Mesendoderm (in vitro differentiated cells): Measurements from ENCODE around the gene KIAA0513.

Source experiments
- DNase-seq: peaks from one replicate; pipeline ENCODE4 v3.0.0; 2013
- H2AK5ac ChIP-seq: 2 replicates; pipeline ENCODE4 v1.6.1; 2013; ENCODE audit warnings: low read length, inconsistent platforms
- H2BK120ac ChIP-seq: 2 replicates; pipeline ENCODE4 v1.6.1; 2013; ENCODE audit warnings: low read depth, mild to moderate bottlenecking, low read length, moderate library complexity, mixed read lengths
- H2BK15ac ChIP-seq: replicated peaks from 2 replicates; pipeline ENCODE4 v1.6.1; 2013; ENCODE audit warnings: low read depth, mild to moderate bottlenecking, moderate library complexity
- H2BK5ac ChIP-seq: 2 replicates; pipeline ENCODE4 v1.6.1; 2013; ENCODE audit warnings: low read length, inconsistent platforms
- H3K18ac ChIP-seq: 2 replicates; pipeline ENCODE4 v1.6.1; 2013; ENCODE audit warnings: mild to moderate bottlenecking, low read length, mixed read lengths
- H3K23ac ChIP-seq: one replicate; pipeline ENCODE4 v1.6.1; 2013; ENCODE audit warnings: low read length
- H3K27ac ChIP-seq: 2 replicates; pipeline ENCODE4 v1.5.1; 2013; ENCODE audit warnings: low read depth, mild to moderate bottlenecking, inconsistent platforms, low read length, moderate library complexity
- H3K27me3 ChIP-seq: 2 replicates; pipeline ENCODE4 v1.6.1; 2013; ENCODE audit warnings: low read length, control low read depth, mild to moderate bottlenecking, inconsistent platforms; ENCODE audit not compliant: insufficient read depth, poor library complexity
- H3K36me3 ChIP-seq: 2 replicates; pipeline ENCODE4 v1.6.1; 2013; ENCODE audit warnings: low read length, inconsistent platforms; ENCODE audit not compliant: control insufficient read depth, insufficient read depth
- H3K4ac ChIP-seq: one replicate; pipeline ENCODE4 v1.6.1; 2013; ENCODE audit warnings: low read depth, mild to moderate bottlenecking, low read length, moderate library complexity
- H3K4me1 ChIP-seq: 2 replicates; pipeline ENCODE4 v1.6.1; 2013; ENCODE audit warnings: low read depth, low read length, inconsistent platforms; ENCODE audit not compliant: control insufficient read depth
- H3K4me2 ChIP-seq: 2 replicates; pipeline ENCODE4 v1.6.1; 2013; ENCODE audit warnings: low read length
- H3K4me3 ChIP-seq: 2 replicates; pipeline ENCODE4 v1.5.1; 2013; ENCODE audit warnings: mild to moderate bottlenecking, low read length
- H3K56ac ChIP-seq: one replicate; pipeline ENCODE4 v1.6.1; 2013; ENCODE audit warnings: low read length
- H3K79me1 ChIP-seq: 2 replicates; pipeline ENCODE4 v1.6.1; 2013; ENCODE audit warnings: low read length, inconsistent platforms
- H3K79me2 ChIP-seq: 2 replicates; pipeline ENCODE4 v1.6.1; 2013; ENCODE audit warnings: mild to moderate bottlenecking, low read length; ENCODE audit not compliant: control insufficient read depth, insufficient read depth
- H3K9ac ChIP-seq: 2 replicates; pipeline ENCODE4 v1.6.1; 2013; ENCODE audit warnings: low read length, inconsistent platforms
- H4K5ac ChIP-seq: one replicate; pipeline ENCODE4 v1.6.1; 2013; ENCODE audit warnings: low read length
- H4K8ac ChIP-seq: one replicate; pipeline ENCODE4 v1.6.1; 2013; ENCODE audit warnings: low read depth, mild to moderate bottlenecking, control low read depth, low read length, moderate library complexity
- WGBS: extraction: QIAGEN DNeasy Blood & Tissue Kit; methylation state at CpG from one replicate; pipeline ENCODE4 v1.1.7; 2013; ENCODE audit warnings: low lambda C conversion rate, missing lambda C conversion rate; ENCODE audit not compliant: insufficient coverage; ENCODE audit errors: extremely low coverage; 5-methylcytosine and 5-hydroxymethylcytosine counted together

The KIAA0513 gene

DNA sequence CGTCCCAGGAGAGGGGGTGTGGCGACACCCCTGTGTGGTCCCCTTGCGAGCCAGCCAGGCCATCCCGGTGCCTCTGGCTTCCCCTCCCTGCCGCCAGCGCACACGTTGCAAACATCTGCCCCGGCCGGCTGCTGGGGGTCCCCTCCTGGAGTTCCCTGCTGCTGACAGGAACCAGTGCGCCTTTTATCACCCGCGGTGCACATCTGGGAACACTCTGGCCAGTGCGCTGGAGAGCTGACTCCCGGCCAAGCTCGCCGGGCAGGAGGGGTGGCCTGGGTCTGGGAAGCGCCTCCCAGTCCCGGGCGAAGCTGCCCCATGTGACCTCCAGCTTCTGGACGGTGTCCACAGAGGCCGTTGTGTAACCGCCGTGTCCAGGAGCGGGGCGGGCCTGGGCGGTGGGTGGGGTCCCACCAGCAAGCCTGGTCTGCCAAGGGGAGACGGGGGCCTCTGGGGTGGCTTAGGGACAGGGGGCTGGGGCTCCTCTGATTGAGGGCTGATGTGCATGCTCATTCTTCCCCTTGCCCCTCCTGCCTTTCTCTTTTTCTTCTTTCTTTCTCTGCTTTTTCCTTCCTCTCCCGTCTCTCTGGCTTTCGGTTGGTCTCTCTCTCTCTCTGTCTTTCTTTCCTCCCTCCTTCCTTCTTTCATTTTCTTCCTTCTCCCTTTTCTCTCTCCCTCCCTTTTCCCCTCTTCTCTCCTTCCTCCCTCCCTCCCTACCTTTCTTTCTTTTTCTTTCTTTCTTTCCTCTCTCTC is 109.9 kb downstream of the KIAA0513 start:
- H3K4me1 ChIP-seq = no peaks in the 10 kb centered on the region
- no peak overlapping the region for H3K4ac ChIP-seq
- H2BK120ac ChIP-seq = no peak overlapping the region
- no peak overlapping the region for H3K23ac ChIP-seq
- no peak overlapping the region for H3K56ac ChIP-seq
- no peak overlapping the region for H2AK5ac ChIP-seq
- WGBS = no CpG with 5 or more reads among the region's 29 CpGs
- no peak overlapping the region for H3K18ac ChIP-seq
- H3K79me1 ChIP-seq = no peaks in the 10 kb centered on the region
- H3K27ac ChIP-seq = no peak overlapping the region
- H3K4me3 ChIP-seq = no peak overlapping the region
- DNase-seq = no peak
- H2BK15ac ChIP-seq = no peak overlapping the region
- H4K5ac ChIP-seq = no peak overlapping the region
- no peaks in the 10 kb centered on the region for H3K27me3 ChIP-seq
- H3K4me2 ChIP-seq = no peak overlapping the region
- H4K8ac ChIP-seq = no peak overlapping the region
- H3K36me3 ChIP-seq = no peaks in the 10 kb centered on the region
- H2BK5ac ChIP-seq = no peak overlapping the region
- no peak overlapping the region for H3K9ac ChIP-seq
- H3K79me2 ChIP-seq = no peaks in the 10 kb centered on the region

DNA sequence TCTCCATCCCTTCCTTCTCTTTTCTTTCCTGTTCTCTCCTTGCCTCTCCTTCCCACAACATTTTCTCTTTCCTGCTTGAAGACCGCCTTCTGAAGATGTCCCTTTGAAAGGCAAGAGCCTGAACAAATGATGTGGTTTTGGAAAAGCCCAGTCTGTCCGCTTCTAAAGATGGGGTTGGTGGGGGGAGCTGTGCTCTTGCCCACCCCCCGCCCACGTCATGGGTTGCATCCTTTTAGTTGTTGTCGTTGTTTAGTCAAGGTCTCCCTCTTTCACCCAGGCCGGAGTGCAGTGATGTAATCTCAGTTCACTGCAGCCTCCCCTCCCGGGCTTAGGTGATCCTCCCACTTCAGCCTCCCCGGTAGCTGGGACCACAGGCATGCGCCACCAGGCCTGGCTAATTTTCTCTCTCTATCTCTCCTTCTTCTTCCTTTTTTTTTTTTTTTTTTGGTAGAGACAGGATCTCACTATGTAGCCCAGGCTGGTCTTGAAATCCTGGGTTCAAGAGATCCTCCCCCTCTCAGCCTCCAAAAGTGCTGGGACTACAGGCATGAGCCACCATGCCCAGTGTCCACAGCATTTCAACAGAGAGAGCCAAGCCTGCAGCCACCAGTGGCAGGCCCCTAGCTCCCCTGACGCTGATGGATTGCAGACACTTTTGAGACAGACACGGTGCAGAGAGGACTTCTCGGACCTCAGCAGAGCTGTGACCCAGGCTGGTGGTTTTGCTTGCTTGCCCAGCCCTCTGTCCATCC is 110.7 kb downstream of the KIAA0513 start:
- Histone ChIP-seq H3K4me1 (no peaks in the 10 kb centered on the region), H2AK5ac (no peak overlapping the region), H2BK15ac (no peak overlapping the region), H3K36me3 (no peaks in the 10 kb centered on the region), H2BK5ac (no peak overlapping the region), H3K27me3 (no peaks in the 10 kb centered on the region), H3K23ac (no peak overlapping the region), H3K79me1 (no peaks in the 10 kb centered on the region), H3K56ac (no peak overlapping the region), H3K4ac (no peak overlapping the region), H2BK120ac (no peak overlapping the region), H4K5ac (no peak overlapping the region), H3K27ac (no peak overlapping the region), H3K9ac (no peak overlapping the region), H3K4me2 (no peak overlapping the region), H3K18ac (no peak overlapping the region), H3K4me3 (no peak overlapping the region), H3K79me2 (no peaks in the 10 kb centered on the region), H4K8ac (no peak overlapping the region)
- no peak for DNase-seq
- WGBS = no CpG with 5 or more reads among the region's 12 CpGs

- peaks cover 2% of the 10 kb centered on the region for H3K4me1 ChIP-seq
- no peak overlapping the region for H3K4me2 ChIP-seq
- no peak overlapping the region for H4K8ac ChIP-seq
- H2AK5ac ChIP-seq = no peak overlapping the region
- H2BK120ac ChIP-seq = no peak overlapping the region
- H3K36me3 ChIP-seq = no peaks in the 10 kb centered on the region
- H4K5ac ChIP-seq = no peak overlapping the region
- no peak overlapping the region for H3K4ac ChIP-seq
- WGBS = no CpG with 5 or more reads among the region's 16 CpGs
- H3K4me3 ChIP-seq = no peak overlapping the region
- H3K9ac ChIP-seq = no peak overlapping the region
- H3K23ac ChIP-seq = no peak overlapping the region
- H3K27me3 ChIP-seq = no peaks in the 10 kb centered on the region
- no peak overlapping the region for H2BK5ac ChIP-seq
- DNase-seq = no peak
- no peak overlapping the region for H2BK15ac ChIP-seq
- no peak overlapping the region for H3K18ac ChIP-seq
- H3K27ac ChIP-seq = no peak overlapping the region
- no peak overlapping the region for H3K56ac ChIP-seq
- H3K79me2 ChIP-seq = no peaks in the 10 kb centered on the region
- H3K79me1 ChIP-seq = no peaks in the 10 kb centered on the region
Measured at GRCh38 chr16:85138825-85139627, 111.4 kb downstream of the KIAA0513 start.

- no peaks in the 10 kb centered on the region for H3K79me1 ChIP-seq
- H3K79me2 ChIP-seq = no peaks in the 10 kb centered on the region
Measured at GRCh38 chr16:85139881-85140339, 112.3 kb downstream of the KIAA0513 start.

DNA sequence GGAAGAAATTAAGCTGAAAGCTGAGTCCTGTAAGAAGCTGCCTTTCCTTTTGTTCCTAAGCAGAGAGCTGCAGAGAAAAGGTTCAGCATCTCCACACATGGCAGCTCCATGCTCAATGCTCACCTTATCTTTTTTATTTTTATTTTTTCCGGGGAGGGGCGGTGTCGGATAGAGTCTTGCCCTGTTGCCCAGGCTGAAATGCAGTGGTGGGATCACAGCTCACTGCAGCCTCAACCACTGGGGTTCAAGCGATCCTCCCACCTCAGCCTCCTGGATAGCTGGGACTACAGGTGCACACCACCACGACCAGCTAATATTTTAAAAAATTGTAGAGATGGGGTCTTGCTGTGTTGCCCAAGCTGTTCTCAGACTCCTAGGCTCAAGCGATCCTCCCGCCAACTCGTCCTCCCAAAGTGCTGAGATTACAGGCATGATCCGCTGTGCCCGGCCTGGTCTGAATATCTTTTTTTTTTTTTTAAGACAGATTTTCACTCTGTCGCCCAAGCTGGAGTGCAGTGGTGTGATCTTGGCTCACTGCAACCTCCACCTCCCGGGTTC is 112.9 kb downstream of the KIAA0513 start:
- no CpG with 5 or more reads among the region's 12 CpGs for WGBS

More at GRCh38 chr16:85139881-85140339, 112.3 kb downstream of the KIAA0513 start:
- Histone ChIP-seq H3K23ac (no peak overlapping the region), H3K18ac (no peak overlapping the region), H3K4me3 (no peak overlapping the region), H3K4ac (no peak overlapping the region), H3K4me1 (peaks cover 3% of the 10 kb centered on the region), H3K9ac (no peak overlapping the region), H2BK5ac (no peak overlapping the region), H2BK15ac (no peak overlapping the region), H3K36me3 (no peaks in the 10 kb centered on the region), H3K27me3 (no peaks in the 10 kb centered on the region), H4K5ac (no peak overlapping the region), H3K4me2 (no peak overlapping the region), H2BK120ac (no peak overlapping the region), H2AK5ac (no peak overlapping the region), H3K27ac (no peak overlapping the region), H4K8ac (no peak overlapping the region), H3K56ac (no peak overlapping the region)
- no CpG with 5 or more reads among the region's 9 CpGs for WGBS
- no peak for DNase-seq

More for the DNA sequence above, 112.9 kb downstream of the KIAA0513 start:
- Histone ChIP-seq H3K9ac (no peak overlapping the region), H3K23ac (no peak overlapping the region), H3K56ac (no peak overlapping the region), H3K4me2 (no peak overlapping the region), H3K27ac (no peak overlapping the region), H4K5ac (no peak overlapping the region), H3K4me1 (peaks cover 3% of the 10 kb centered on the region), H3K4me3 (no peak overlapping the region), H2BK120ac (no peak overlapping the region), H2AK5ac (no peak overlapping the region), H2BK15ac (no peak overlapping the region), H2BK5ac (no peak overlapping the region), H3K79me1 (no peaks in the 10 kb centered on the region), H4K8ac (no peak overlapping the region), H3K4ac (no peak overlapping the region), H3K36me3 (no peaks in the 10 kb centered on the region), H3K79me2 (no peaks in the 10 kb centered on the region), H3K27me3 (no peaks in the 10 kb centered on the region), H3K18ac (no peak overlapping the region)
- no peak for DNase-seq
